GM21619 (cell line): Measurements from ENCODE around the gene TEKT5.

Experiments
- ATAC-seq: cut with Tn5 transposase; IDR thresholded peaks from one replicate; pipeline ENCODE4 v1.9.1; 2021; ENCODE audit not compliant: unreplicated experiment

The TEKT5 gene

GRCh38 chr16:10612649-10613179 is 82.0 kb downstream of the TEKT5 start:
- ATAC-seq = no peak

GRCh38 chr16:10611825-10612342 is 82.8 kb downstream of the TEKT5 start:
- no peak for ATAC-seq

- no peak for ATAC-seq
These were observed 84.1 kb downstream of the TEKT5 start for GRCh38 chr16:10610499-10611184.

DNA sequence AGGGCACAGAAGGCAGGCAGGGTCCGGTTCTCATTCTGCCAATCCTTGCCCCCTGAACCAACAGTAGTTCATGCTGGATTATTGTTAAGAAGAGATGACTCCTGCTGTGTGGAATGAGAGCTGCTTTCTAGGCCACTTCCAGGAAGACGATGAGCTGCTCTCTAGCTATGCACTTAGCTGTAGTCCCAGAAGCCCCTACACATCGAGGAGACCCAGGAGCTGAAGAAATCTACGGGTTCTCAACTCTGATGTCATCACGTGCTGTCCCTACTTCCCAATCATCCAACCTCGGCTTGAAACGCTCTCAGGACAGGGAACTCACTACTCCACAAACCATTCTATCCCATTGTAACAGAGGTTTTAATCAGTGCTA is 85.3 kb downstream of the TEKT5 start:
- ATAC-seq = no peak

GRCh38 chr16:10608687-10609401 is 85.9 kb downstream of the TEKT5 start:
- ATAC-seq = no peak

DNA sequence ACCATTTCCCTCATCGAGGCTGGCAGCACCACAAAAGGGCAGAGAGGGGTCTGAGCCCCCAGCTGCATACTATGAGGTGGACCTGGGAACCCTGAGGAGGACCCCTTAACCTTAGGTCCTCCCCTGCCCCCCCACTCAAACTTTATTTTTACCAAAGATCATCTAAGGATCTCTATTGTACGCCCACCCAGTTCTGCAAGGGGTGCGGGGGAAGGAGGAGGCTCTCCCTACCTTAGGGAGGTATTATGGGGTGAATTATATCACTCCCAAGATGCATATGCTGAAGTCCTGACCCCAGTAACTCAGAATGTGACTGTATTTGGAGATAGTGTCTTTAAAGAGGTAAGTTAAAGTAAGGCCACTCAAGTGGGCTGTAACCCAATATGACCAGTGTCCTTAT is 87.6 kb downstream of the TEKT5 start:
- no peak for ATAC-seq

GRCh38 chr16:10606607-10607006 is 88.1 kb downstream of the TEKT5 start:
- no peak for ATAC-seq

DNA sequence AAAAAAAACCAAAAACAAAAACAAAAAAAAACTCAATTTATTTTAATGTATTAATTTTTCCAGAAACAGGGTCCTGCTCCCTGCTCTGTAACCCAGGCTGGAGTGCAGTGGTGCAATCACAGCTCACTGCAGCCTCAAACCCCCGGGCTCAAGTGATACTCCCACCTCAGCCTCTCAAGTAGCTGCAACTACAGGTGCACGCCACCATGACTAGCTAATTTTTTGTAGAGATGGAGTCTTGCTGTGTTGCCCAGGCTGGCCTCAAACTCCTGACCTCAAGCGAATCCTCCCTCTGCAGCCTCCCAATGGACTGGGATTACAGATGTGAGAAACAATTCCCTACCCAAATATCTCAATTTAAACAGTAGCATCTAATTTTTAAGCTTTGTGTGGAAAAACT is 89.1 kb downstream of the TEKT5 start:
- ATAC-seq = no peak

DNA sequence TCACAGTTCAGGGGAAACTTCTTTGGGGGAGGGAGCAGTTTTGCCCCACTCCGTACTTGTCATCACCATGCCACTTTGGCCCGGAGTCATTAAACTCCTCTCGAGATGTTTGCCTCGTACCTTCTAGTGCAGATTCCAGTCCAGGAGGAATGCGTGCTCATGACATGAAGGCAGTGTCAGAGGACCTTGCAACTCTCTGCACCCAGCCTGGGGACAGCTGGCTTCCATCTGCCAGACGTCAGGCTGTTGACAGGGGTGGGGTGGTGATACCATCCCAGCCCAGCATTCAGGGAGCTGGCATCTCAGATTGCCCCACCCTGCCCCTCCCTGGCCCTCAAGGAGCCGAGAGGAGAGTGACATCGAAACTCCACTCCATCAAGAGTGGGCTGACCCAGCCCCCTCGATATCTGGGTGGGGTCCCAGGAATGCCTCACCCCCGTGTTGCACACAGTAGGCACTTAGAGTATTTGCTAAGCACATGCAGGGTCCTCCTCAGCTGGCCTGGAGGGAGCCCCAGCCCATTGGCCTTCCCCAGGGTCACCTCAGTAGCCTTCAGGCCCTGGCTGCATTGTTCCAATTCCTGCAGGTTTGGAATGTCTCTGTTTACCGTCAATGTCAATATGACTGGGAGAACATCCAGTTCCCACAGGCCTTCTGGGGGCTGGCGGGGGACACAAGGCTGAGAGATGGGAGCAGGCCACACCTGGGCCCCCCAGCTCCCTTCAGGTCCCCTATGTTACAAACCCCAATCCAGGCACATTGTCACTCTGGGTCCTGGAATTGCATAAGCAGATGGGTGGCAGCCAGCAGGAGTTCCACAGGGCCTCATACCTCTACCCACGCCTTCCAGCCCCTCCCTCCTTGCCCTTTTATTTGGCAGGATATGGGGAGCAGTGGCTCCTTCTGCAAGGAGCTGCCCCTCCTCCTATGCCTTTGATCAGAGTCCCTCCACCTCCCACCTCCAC is 93.0 kb downstream of the TEKT5 start:
- no peak for ATAC-seq

DNA sequence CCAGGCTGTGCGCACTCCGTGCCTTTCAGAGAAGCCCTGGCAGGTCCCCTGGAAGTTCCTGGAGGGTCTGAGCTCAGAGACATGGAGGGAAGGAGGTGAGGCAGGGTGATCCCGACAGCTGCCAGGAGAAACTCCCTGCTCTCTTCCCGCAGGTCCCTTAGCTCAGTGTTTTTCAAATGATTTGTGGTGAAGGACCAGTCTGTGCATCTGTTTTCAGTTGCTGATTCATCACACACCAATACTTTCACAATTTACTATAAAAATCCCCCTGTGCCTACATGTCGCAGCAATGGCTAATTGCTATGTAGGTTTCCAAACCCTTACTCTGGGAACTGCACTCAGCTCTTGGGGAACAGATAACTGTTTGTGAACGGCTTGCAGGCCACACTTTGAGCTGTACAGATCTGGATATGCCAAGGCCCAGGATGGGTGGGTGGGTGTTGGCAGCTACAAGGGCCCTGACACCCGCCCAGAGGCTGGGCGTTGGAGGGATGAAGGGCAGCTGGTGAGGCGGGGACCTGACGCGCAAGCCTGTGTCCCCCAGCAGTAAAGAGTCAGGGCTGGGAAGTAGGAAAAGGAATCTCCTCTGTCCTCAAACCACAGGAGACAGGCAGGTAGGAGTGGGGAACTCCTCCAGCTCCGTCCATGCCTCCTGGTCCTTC is 93.8 kb downstream of the TEKT5 start:
- peak; percentile 52 for ATAC-seq

DNA sequence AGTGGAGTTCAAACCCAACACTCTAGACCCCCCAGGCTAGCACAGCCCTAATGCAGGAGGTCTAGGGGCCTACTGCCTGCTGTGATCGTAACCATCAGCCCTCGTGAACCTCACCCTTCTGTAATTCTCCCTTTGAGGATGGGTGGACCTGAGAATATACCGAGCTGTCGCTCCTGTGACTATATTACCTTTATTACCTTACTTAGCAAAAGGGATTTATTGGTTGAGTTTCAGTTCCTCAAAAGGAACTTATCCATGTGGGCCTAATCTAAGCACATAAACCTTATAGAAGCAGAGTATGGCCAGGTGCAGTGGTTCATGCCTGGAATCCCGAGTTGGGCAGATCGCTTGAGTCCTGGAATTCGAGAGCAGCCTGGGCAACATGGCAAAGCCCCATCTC is 95.1 kb downstream of the TEKT5 start:
- no peak for ATAC-seq

DNA sequence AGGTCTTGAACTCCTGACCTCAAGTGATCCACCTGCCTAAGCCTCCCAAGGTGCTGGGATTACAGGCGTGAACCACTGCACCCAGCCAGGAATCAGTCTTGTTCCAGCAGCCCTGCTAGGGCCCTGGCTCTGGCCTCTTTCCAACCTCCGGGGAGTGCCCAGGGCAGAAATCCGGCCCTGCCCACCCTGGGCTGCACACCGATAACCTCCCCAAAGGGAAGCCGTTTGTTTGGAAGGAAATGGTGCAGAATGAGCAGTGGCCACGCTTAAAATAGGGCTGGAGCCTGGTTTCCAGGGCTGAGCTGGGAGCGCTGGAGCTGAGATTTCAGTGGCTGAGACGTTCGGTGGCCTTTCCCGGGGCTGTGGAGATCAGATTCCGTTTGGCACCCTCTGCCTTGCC is 96.6 kb downstream of the TEKT5 start:
- ATAC-seq = no peak

GRCh38 chr16:10597187-10597601 is 97.5 kb downstream of the TEKT5 start:
- ATAC-seq = no peak

DNA sequence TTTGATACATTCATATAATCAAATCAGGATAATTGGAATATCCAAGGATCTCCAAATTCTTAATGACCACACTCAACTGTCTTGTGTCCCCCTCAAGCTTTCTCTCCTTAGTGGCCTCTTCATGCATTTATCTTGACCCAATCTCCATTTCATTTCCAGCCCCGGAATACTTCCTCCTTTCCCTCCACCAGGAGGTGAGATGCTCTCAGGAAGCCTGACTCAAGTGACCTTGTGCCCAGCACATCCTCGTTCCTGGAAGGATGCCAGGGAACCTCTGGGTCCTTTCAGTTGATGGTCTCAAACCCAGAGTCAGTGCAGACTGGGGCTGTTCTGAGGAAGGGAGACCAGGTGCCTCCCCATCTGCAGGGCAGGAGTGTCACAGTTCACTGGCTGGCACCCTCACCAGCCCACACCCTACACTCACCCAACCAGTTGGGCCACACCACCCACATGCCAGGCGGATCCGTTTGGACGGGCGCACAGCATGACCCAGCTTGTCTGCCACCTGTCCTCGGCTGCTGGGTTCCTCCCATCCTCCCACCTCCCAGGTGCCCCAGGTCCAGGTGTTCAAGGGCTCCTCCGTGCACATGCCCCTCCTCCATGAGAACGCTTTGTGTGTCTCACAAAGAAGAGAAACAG is 100.3 kb downstream of the TEKT5 start:
- ATAC-seq = no peak

GRCh38 chr16:10592611-10593010 is 102.1 kb downstream of the TEKT5 start:
- no peak for ATAC-seq

DNA sequence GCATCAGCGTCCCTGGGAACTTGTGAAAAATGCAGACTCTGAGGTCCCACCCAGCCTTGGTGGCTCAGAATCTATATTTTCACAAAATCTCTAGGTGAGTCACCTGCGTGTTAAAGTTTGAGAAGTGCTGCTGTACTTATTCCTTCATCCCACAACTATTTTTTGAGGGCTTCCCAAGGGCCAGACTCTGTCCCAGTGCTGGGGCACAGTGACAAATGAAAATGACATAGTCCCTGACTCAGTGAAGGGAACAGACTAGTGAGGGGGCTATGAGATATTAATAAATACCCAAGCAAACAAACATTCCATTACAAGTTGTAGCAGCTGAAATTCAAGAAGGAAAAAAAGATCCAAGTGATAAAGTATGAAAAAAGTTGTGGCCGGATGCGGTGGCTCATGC is 104.4 kb downstream of the TEKT5 start:
- ATAC-seq = no peak

- no peak for ATAC-seq
These were observed 105.6 kb downstream of the TEKT5 start for GRCh38 chr16:10589109-10589508.

DNA sequence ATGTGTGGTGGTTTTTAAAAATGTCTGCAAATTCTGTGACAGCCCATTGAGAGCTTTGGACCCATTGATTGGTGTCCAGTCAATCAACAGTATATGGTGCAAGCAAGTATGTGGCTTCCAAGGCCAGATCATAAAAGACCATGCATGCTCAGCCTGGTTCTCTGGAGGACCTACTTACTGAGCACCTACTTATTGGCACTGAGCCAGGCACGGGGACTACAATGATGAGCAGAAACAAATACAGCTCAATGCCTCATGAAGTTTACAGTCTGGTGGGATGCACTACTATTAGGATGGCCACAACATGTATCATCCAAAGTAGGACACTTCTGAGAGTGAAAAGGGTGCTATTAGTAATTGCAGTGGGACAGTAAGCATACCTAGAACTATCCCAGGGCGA is 107.1 kb downstream of the TEKT5 start:
- ATAC-seq = no peak

DNA sequence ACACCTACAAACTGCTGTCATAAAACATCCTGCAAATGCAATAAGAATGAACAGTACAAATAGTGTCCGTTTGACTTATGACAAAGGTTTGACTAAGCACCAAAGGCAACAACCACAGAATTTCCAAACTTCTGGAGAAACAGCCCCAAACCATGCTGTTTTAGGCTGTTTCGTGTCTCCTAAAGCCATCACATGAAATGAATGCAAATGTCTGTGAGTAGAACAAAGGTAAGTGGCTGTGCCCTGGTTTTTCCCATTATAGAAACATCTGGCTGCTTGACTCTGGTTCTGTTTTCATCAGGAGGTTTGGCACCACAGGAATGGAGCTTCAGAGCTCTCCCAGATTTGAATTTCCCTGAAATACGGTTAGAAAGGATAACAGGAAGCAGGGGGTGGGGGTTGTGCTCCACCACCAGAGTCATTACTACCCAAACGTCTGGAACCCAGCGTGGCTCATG is 109.7 kb downstream of the TEKT5 start:
- ATAC-seq = no peak

GRCh38 chr16:10583269-10583668 is 111.5 kb downstream of the TEKT5 start:
- ATAC-seq = no peak
